ENCODE data around the gene FRY. TPM values are rescaled to one million over a fixed set of nuclear protein-coding genes. Genes with fewer than 3 reads are reported as not detected.

FRY gene
- total RNA-seq, 4 donors from 2014 or later = 32.0 to 111 (median 63.8) TPM

- TF ChIP-seq POLR2A (IDR thresholded peaks at IDR 0.05) (no peak), CTCF (IDR thresholded peaks at IDR 0.05) (no peak)
- intact Hi-C loops (cut with DNase I; ENCODE audit: low total_unique reads) = no loop called here
- Histone ChIP-seq H3K9me3 (no peaks in the 10 kb centered on the region), H3K27ac (no peak overlapping the region), H3K4me1 (no peaks in the 10 kb centered on the region), H3K36me3 (no peaks in the 10 kb centered on the region), H3K27me3 (no peaks in the 10 kb centered on the region), H3K4me3 (no peak overlapping the region)
- DNase-seq = no peak
Measured at GRCh38 chr13:32039056-32039455, 7.5 kb downstream of the FRY start.

- H3K36me3 ChIP-seq = no peaks in the 10 kb centered on the region
- H3K27ac ChIP-seq = no peak overlapping the region
- H3K4me3 ChIP-seq = no peak overlapping the region
- H3K27me3 ChIP-seq = no peaks in the 10 kb centered on the region
- no peaks in the 10 kb centered on the region for H3K9me3 ChIP-seq
- no peaks in the 10 kb centered on the region for H3K4me1 ChIP-seq
- TF ChIP-seq CTCF (IDR thresholded peaks at IDR 0.05) (no peak), POLR2A (IDR thresholded peaks at IDR 0.05) (no peak)
- intact Hi-C loops (cut with DNase I; ENCODE audit: low total_unique reads) = no loop called here
- no peak for DNase-seq
Measured at GRCh38 chr13:32039528-32039927, 8.0 kb downstream of the FRY start.

- Histone ChIP-seq H3K9me3 (no peaks in the 10 kb centered on the region), H3K4me1 (no peaks in the 10 kb centered on the region), H3K27me3 (no peaks in the 10 kb centered on the region), H3K36me3 (no peaks in the 10 kb centered on the region), H3K4me3 (no peak overlapping the region), H3K27ac (no peak overlapping the region)
- intact Hi-C loops (cut with DNase I; ENCODE audit: low total_unique reads) = no loop called here
- TF ChIP-seq POLR2A (IDR thresholded peaks at IDR 0.05) = no peak
- TF ChIP-seq CTCF (IDR thresholded peaks at IDR 0.05) = no peak
- no peak for DNase-seq
Measured at GRCh38 chr13:32040052-32040642, 8.6 kb downstream of the FRY start.

GRCh38 chr13:32040689-32041088 lies 9.1 kb downstream of the FRY start:
- no peaks in the 10 kb centered on the region for H3K36me3 ChIP-seq
- no peak for DNase-seq
- intact Hi-C loops (cut with DNase I; ENCODE audit: low total_unique reads) = no loop called here
- no peaks in the 10 kb centered on the region for H3K9me3 ChIP-seq
- H3K27ac ChIP-seq = no peak overlapping the region
- no peaks in the 10 kb centered on the region for H3K27me3 ChIP-seq
- no peak overlapping the region for H3K4me3 ChIP-seq
- TF ChIP-seq CTCF (IDR thresholded peaks at IDR 0.05) (no peak), POLR2A (IDR thresholded peaks at IDR 0.05) (no peak)
- no peaks in the 10 kb centered on the region for H3K4me1 ChIP-seq

GRCh38 chr13:32041429-32041828 lies 9.9 kb downstream of the FRY start:
- TF ChIP-seq CTCF (IDR thresholded peaks at IDR 0.05) (no peak), POLR2A (IDR thresholded peaks at IDR 0.05) (no peak)
- Histone ChIP-seq H3K9me3 (no peaks in the 10 kb centered on the region), H3K36me3 (no peaks in the 10 kb centered on the region), H3K4me3 (no peak overlapping the region), H3K27ac (no peak overlapping the region), H3K27me3 (no peaks in the 10 kb centered on the region), H3K4me1 (no peaks in the 10 kb centered on the region)
- no peak for DNase-seq
- intact Hi-C loops (cut with DNase I; ENCODE audit: low total_unique reads) = no loop called here

Data from uterus (tissue), 4 donors.